ENCODE measurements around the gene AFG3L2.

The AFG3L2 gene

GRCh38 chr18:12376754-12377555, at the start of gene AFG3L2:
Gene AFG3L2 (minus strand): TSS chr18:12377227. CDS start chr18:12377082, 145 bp downstream.
- peaks cover 15 to 17% of the 10 kb centered on the region in 2 experiments for H3K4me1 ChIP-seq (ENCODE audit: control insufficient read depth in 1 of 2, insufficient read depth in 1 of 2, low read depth in 1 of 2, low read length in 1 of 2)
- peak; percentile 18 for TF ChIP-seq CTCF (IDR thresholded peaks at IDR 0.05)
- H3K27ac ChIP-seq, result peak within 1 kb of the TSS; percentile 93
- no peaks in the 10 kb centered on the region for H3K36me3 ChIP-seq
- no peaks in the 10 kb centered on the region for H3K27me3 ChIP-seq
- H3K9me3 ChIP-seq, result no peaks in the 10 kb centered on the region
- peak within 1 kb of the TSS; percentile 84 to 90 for H3K4me3 ChIP-seq (ENCODE audit: low read depth in 1 of 2, low read length in 1 of 2)

- Histone ChIP-seq H3K4me3 (ENCODE audit: low read depth in 1 of 2, low read length in 1 of 2) (no peak overlapping the region), H3K9me3 (no peaks in the 10 kb centered on the region), H3K4me1 (ENCODE audit: control insufficient read depth in 1 of 2, insufficient read depth in 1 of 2, low read depth in 1 of 2, low read length in 1 of 2) (peaks cover 9 to 16% of the 10 kb centered on the region in 2 experiments), H3K27me3 (peaks cover 36% of the 10 kb centered on the region), H3K27ac (no peak overlapping the region), H3K36me3 (no peaks in the 10 kb centered on the region)
- no peak for TF ChIP-seq CTCF (IDR thresholded peaks at IDR 0.05)
Measured at GRCh38 chr18:12424252-12424651, 47.2 kb upstream of the AFG3L2 start.

- H3K4me1 ChIP-seq (ENCODE audit: control insufficient read depth in 1 of 2, insufficient read depth in 1 of 2, low read depth in 1 of 2, low read length in 1 of 2), result peaks cover 9 to 16% of the 10 kb centered on the region in 2 experiments
- no peaks in the 10 kb centered on the region for H3K36me3 ChIP-seq
- no peak overlapping the region for H3K4me3 ChIP-seq (ENCODE audit: low read depth in 1 of 2, low read length in 1 of 2)
- H3K9me3 ChIP-seq, result no peaks in the 10 kb centered on the region
- TF ChIP-seq CTCF (IDR thresholded peaks at IDR 0.05), result no peak
- H3K27me3 ChIP-seq, result peaks cover 38% of the 10 kb centered on the region
- no peak overlapping the region for H3K27ac ChIP-seq
Measured at GRCh38 chr18:12423820-12424219, 46.8 kb upstream of the AFG3L2 start.

DNA sequence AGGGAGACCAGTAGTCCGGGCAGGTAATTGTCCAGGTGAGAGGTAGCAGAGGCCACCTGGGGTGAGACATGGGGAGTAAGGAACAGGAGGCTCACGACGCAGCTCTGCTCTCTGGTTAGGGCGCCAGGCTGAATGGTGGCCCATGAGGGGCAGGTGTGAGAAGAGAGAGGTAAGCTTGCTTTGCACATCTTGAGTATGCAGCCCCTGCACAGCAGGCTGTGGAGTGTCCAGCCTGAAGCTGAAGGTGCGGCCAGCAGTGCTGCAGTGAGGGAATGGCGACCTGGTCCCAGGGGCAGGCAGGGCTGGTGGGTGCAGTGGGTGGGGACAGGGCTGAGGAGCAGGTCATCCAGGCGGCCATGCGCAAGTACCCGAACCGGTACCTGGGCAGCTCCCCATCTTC, 46.4 kb upstream of the AFG3L2 start:
- no peaks in the 10 kb centered on the region for H3K36me3 ChIP-seq
- TF ChIP-seq CTCF (IDR thresholded peaks at IDR 0.05), result no peak
- H3K27me3 ChIP-seq, result peaks cover 38% of the 10 kb centered on the region
- H3K9me3 ChIP-seq, result no peaks in the 10 kb centered on the region
- no peak overlapping the region for H3K27ac ChIP-seq
- no peak overlapping the region for H3K4me3 ChIP-seq (ENCODE audit: low read depth in 1 of 2, low read length in 1 of 2)
- H3K4me1 ChIP-seq (ENCODE audit: control insufficient read depth in 1 of 2, insufficient read depth in 1 of 2, low read depth in 1 of 2, low read length in 1 of 2), result peaks cover 9 to 16% of the 10 kb centered on the region in 2 experiments

DNA sequence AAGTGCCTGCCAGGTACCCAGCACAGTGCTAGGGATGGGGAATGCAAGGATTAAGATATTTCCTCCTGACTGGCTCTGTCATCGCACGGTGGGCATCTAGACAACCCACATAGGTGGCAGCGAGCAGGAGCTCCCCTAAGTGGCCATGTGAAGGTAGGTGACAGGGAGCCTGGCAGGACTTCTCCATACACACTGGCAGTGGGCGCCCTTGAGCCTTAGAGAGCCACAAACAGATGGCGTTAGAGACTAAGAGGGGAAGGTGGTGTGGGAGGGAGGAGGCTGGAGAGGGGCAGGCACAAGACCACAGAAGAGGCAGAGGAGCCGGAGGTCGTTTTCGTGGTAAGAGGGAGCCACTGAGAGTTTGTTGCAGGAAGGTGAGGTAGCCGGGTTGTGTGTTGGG, 45.9 kb upstream of the AFG3L2 start:
- H3K27me3 ChIP-seq, result peaks cover 38% of the 10 kb centered on the region
- H3K36me3 ChIP-seq, result no peaks in the 10 kb centered on the region
- TF ChIP-seq CTCF (IDR thresholded peaks at IDR 0.05), result no peak
- no peaks in the 10 kb centered on the region for H3K9me3 ChIP-seq
- no peak overlapping the region for H3K27ac ChIP-seq
- peaks cover 9 to 16% of the 10 kb centered on the region in 2 experiments for H3K4me1 ChIP-seq (ENCODE audit: control insufficient read depth in 1 of 2, insufficient read depth in 1 of 2, low read depth in 1 of 2, low read length in 1 of 2)
- H3K4me3 ChIP-seq (ENCODE audit: low read depth in 1 of 2, low read length in 1 of 2), result no peak overlapping the region
